Smooth muscle cell (in vitro differentiated cells): ENCODE data around the gene AMBRA1. TPM values are rescaled to one million over a fixed set of nuclear protein-coding genes. Genes with fewer than 3 reads are reported as not detected.
A peak's percentile ranks its signal among the peaks of the same experiment; 100 is the strongest.

Source experiments
- DNase-seq: peaks from one replicate; lab custom pipeline; 2025; ENCODE audit not compliant: unreplicated experiment; lab: John Stamatoyannopoulos, UW
- H2AFZ ChIP-seq: fragments of 200-600 bp; sonication (generic); 2 replicates; pipeline ENCODE4 v1.6.0; 2016; ENCODE audit warnings: antibody characterized with exemption, low read depth, mild to moderate bottlenecking
- H3F3A ChIP-seq: fragments of 200-600 bp; sonication (generic); 2 replicates; pipeline ENCODE4 v1.6.0; 2017; ENCODE audit warnings: antibody characterized with exemption, low read depth
- H3K27ac ChIP-seq: fragments of 200-600 bp; sonication (generic); 2 replicates; pipeline ENCODE4 v1.5.1; 2016; ENCODE audit warnings: low read depth, mild to moderate bottlenecking
- H3K27me3 ChIP-seq: fragments of 200-600 bp; sonication (generic); 2 replicates; pipeline ENCODE4 v1.6.1; 2016; ENCODE audit warnings: low read depth, mild to moderate bottlenecking
- H3K36me3 ChIP-seq: fragments of 200-600 bp; sonication (generic); 2 replicates; pipeline ENCODE4 v1.5.1; 2016; ENCODE audit warnings: low read depth
- H3K4me1 ChIP-seq: fragments of 200-600 bp; sonication (generic); 2 replicates; pipeline ENCODE4 v1.5.1; 2016; ENCODE audit warnings: low read depth
- H3K4me2 ChIP-seq: fragments of 200-600 bp; sonication (generic); 2 replicates; pipeline ENCODE4 v1.6.0; 2016; ENCODE audit warnings: mild to moderate bottlenecking
- H3K4me3 ChIP-seq: fragments of 200-600 bp; sonication (generic); 2 replicates; pipeline ENCODE4 v1.5.1; 2016; ENCODE audit warnings: mild to moderate bottlenecking
- H3K79me2 ChIP-seq: fragments of 200-600 bp; sonication (generic); 2 replicates; pipeline ENCODE4 v1.6.0; 2016; ENCODE audit warnings: low read depth, mild to moderate bottlenecking
- H3K9ac ChIP-seq: fragments of 200-600 bp; sonication (generic); 2 replicates; pipeline ENCODE4 v1.6.0; 2016; ENCODE audit warnings: low read depth
- H3K9me3 ChIP-seq: fragments of 200-600 bp; sonication (generic); replicated peaks from 2 replicates; pipeline ENCODE4 v1.5.1; 2016; ENCODE audit warnings: low read depth
- H4K20me1 ChIP-seq: fragments of 200-600 bp; sonication (generic); 2 replicates; pipeline ENCODE4 v1.6.0; 2016; ENCODE audit warnings: low read depth
- CTCF ChIP-seq: fragments of 200-600 bp; sonication (generic); IDR thresholded peaks from 2 replicates; pipeline ENCODE4 v1.5.1; 2017; ENCODE audit warnings: borderline replicate concordance, mild to moderate bottlenecking, antibody characterized with exemption; ENCODE audit not compliant: insufficient read depth, poor library complexity, severe bottlenecking
- WGBS: methylation state at CpG from one replicate; pipeline ENCODE4 v1.1.7; 2016; ENCODE audit warnings: low lambda C conversion rate; 5-methylcytosine and 5-hydroxymethylcytosine counted together
- polyA plus RNA-seq: library from polyadenylated mRNA; unstranded; fragments of >200 nt; fragmentation: Nextera tagmentation; extraction: Ambion mirVana; gene quantifications from 2 replicates; pipeline ENCODE4 v1.2.1, GENCODE V29; 2016
- total RNA-seq: library from RNA; depleted of rRNA; stranded (reverse); fragments of >200 nt; gene quantifications from 2 replicates; pipeline ENCODE4 v1.2.3, GENCODE V29; 2014

The AMBRA1 gene
- total and polyA plus RNA-seq, 2 experiments from 2014 or later = 10.3 to 38.3 TPM

GRCh38 chr11:46625406-46625805 lies 31.6 kb upstream of the AMBRA1 start:
- Histone ChIP-seq H3K27ac (no peak overlapping the region), H4K20me1 (peaks cover 63% of the 10 kb centered on the region), H3K9ac (no peak overlapping the region), H3F3A (no peaks in the 10 kb centered on the region), H3K9me3 (no peaks in the 10 kb centered on the region), H2AFZ (no peak overlapping the region), H3K4me3 (no peak overlapping the region), H3K4me1 (no peaks in the 10 kb centered on the region), H3K4me2 (no peak overlapping the region), H3K36me3 (peaks cover 5% of the 10 kb centered on the region), H3K27me3 (no peaks in the 10 kb centered on the region), H3K79me2 (peaks cover 73% of the 10 kb centered on the region)
- 85% methylated on average over 3 of the region's 3 CpGs for WGBS
- TF ChIP-seq CTCF = no peak
- DNase-seq = no peak

- Histone ChIP-seq H3K79me2 (peaks cover 59% of the 10 kb centered on the region), H3F3A (no peaks in the 10 kb centered on the region), H2AFZ (no peak overlapping the region), H3K4me3 (peak overlapping the region; percentile 86), H3K9me3 (no peaks in the 10 kb centered on the region), H3K4me2 (peak overlapping the region; percentile 90), H3K4me1 (peaks cover 16% of the 10 kb centered on the region), H3K27me3 (no peaks in the 10 kb centered on the region), H4K20me1 (peaks cover 20% of the 10 kb centered on the region), H3K9ac (no peak overlapping the region), H3K36me3 (no peaks in the 10 kb centered on the region), H3K27ac (no peak overlapping the region)
- no peak for DNase-seq
- 83% methylated on average over 6 of the region's 6 CpGs for WGBS
- no peak for TF ChIP-seq CTCF
Measured at GRCh38 chr11:46618837-46619236, 25.0 kb upstream of the AMBRA1 start.

GRCh38 chr11:46617972-46618314 lies 24.1 kb upstream of the AMBRA1 start:
- Histone ChIP-seq H3K4me3 (peak overlapping the region; percentile 86), H3K27ac (peak overlapping the region; percentile 95), H3F3A (no peaks in the 10 kb centered on the region), H3K9me3 (no peaks in the 10 kb centered on the region), H3K27me3 (no peaks in the 10 kb centered on the region), H3K9ac (peak overlapping the region; percentile 98), H3K4me1 (peaks cover 16% of the 10 kb centered on the region), H4K20me1 (peaks cover 12% of the 10 kb centered on the region), H3K79me2 (peaks cover 50% of the 10 kb centered on the region), H2AFZ (peak overlapping the region; percentile 52), H3K36me3 (no peaks in the 10 kb centered on the region), H3K4me2 (peak overlapping the region; percentile 90)
- TF ChIP-seq CTCF = no peak
- no peak for DNase-seq
- 10% methylated on average over 9 of the region's 9 CpGs for WGBS
